Liver (tissue), 9 donors: ENCODE data around the gene ENDOU. TPM values are rescaled to one million over a fixed set of nuclear protein-coding genes. Genes with fewer than 3 reads are reported as not detected.

Experiments used
- DNase-seq: peaks from one replicate; pipeline ENCODE4 v3.0.0-alpha.2; 2017; ENCODE audit warnings: low spot score
- H3K27ac ChIP-seq, 2 donors: one replicate each; pipeline ENCODE4 v1.7.0; 2013; ENCODE audit warnings: inconsistent platforms in 2 of 2, low read length in 2 of 2, control low read depth in 1 of 2, low read depth in 1 of 2, mild to moderate bottlenecking in 1 of 2
- H3K27me3 ChIP-seq, 4 donors: one replicate each; pipeline versions ENCODE4 v1.6.1 to v1.7.0; 2013; ENCODE audit warnings: low read length in 3 of 4, inconsistent platforms in 1 of 4, mild to moderate bottlenecking in 1 of 4, moderate library complexity in 1 of 4; ENCODE audit not compliant: control insufficient read depth in 4 of 4, insufficient read depth in 4 of 4
- H3K36me3 ChIP-seq, 4 donors: one replicate each; pipeline versions ENCODE4 v1.6.1 to v1.7.0; 2013; ENCODE audit warnings: low read length in 3 of 4, mild to moderate bottlenecking in 3 of 4, low read depth in 1 of 4, moderate library complexity in 1 of 4; ENCODE audit not compliant: control insufficient read depth in 4 of 4, insufficient read depth in 3 of 4
- H3K4me1 ChIP-seq, 4 donors: one replicate each; pipeline versions ENCODE4 v1.6.1 to v1.7.0; 2013; ENCODE audit warnings: low read length in 3 of 4, mild to moderate bottlenecking in 3 of 4, moderate library complexity in 1 of 4; ENCODE audit not compliant: control insufficient read depth in 4 of 4, insufficient read depth in 4 of 4
- H3K4me3 ChIP-seq, 3 donors: one replicate each; pipeline versions ENCODE4 v1.6.1 to v1.7.0; 2013; ENCODE audit warnings: low read length in 3 of 3, control low read depth in 1 of 3, low read depth in 1 of 3, mild to moderate bottlenecking in 1 of 3
- H3K9ac ChIP-seq, 2 donors: one replicate each; pipeline ENCODE4 v1.7.0; 2013; ENCODE audit warnings: low read length in 2 of 2, mild to moderate bottlenecking in 2 of 2, moderate library complexity in 2 of 2, control low read depth in 1 of 2, low read depth in 1 of 2
- H3K9me3 ChIP-seq, 4 donors: one replicate each; pipeline versions ENCODE4 v1.6.1 to v1.7.0; 2013; ENCODE audit warnings: low read length in 3 of 4; ENCODE audit not compliant: control insufficient read depth in 4 of 4
- EGR1 ChIP-seq, 2 donors: IDR thresholded peaks; 2 replicates each; pipeline ENCODE4 v1.6.1; 2016 to 2018; ENCODE audit warnings: antibody characterized with exemption in 2 of 2, low read depth in 2 of 2
- FOXA1 ChIP-seq: IDR thresholded peaks from 2 replicates; pipeline ENCODE4 v1.6.1; 2016; ENCODE audit warnings: antibody characterized with exemption
- FOXA2 ChIP-seq: IDR thresholded peaks from 2 replicates; pipeline ENCODE4 v1.6.1; 2016; ENCODE audit warnings: antibody characterized with exemption
- HNF4G ChIP-seq: IDR thresholded peaks from 2 replicates; pipeline ENCODE4 v1.6.1; 2016; ENCODE audit warnings: antibody characterized with exemption
- JUND ChIP-seq, 2 donors: IDR thresholded peaks; 2 replicates each; pipeline ENCODE4 v1.6.1; 2016; ENCODE audit warnings: antibody characterized with exemption in 2 of 2
- NR2F2 ChIP-seq: IDR thresholded peaks from 2 replicates; pipeline ENCODE4 v1.6.1; 2016; ENCODE audit warnings: antibody characterized with exemption
- RAD21 ChIP-seq, 2 donors: IDR thresholded peaks; 2 replicates each; pipeline ENCODE4 v1.6.1; 2016; ENCODE audit warnings: antibody characterized with exemption in 2 of 2, mild to moderate bottlenecking in 2 of 2
- RXRA ChIP-seq, 2 donors: IDR thresholded peaks; 2 replicates each; pipeline ENCODE4 v1.6.1; 2017 to 2018; ENCODE audit warnings: antibody characterized with exemption in 2 of 2, mild to moderate bottlenecking in 1 of 2
- SP1 ChIP-seq: IDR thresholded peaks from 2 replicates; pipeline ENCODE4 v1.6.1; 2018; ENCODE audit warnings: antibody characterized with exemption, mild to moderate bottlenecking
- TAF1 ChIP-seq: conservative IDR thresholded peaks from 2 replicates; pipeline ENCODE4 v1.6.1; 2016; ENCODE audit warnings: antibody characterized with exemption, mild to moderate bottlenecking
- YY1 ChIP-seq: IDR thresholded peaks from 2 replicates; pipeline ENCODE4 v1.6.1; 2016; ENCODE audit warnings: antibody characterized with exemption, mild to moderate bottlenecking
- WGBS: extraction: QIAGEN DNeasy Blood & Tissue Kit; methylation state at CpG from one replicate; pipeline ENCODE4 v1.1.7; 2013; 5-methylcytosine and 5-hydroxymethylcytosine counted together
- polyA plus RNA-seq, 2 donors: library from polyadenylated mRNA; stranded (reverse) in 1 of 2; unstranded in 1 of 2; fragments of 200-250 nt in 1 of 2; fragments of >200 nt in 1 of 2; fragmentation: Nextera tagmentation in 1 of 2; extraction: Ambion mirVana in 1 of 2; gene quantifications; one replicate each; pipeline versions ENCODE4 v1.2.1 to v1.2.3, GENCODE V29; 2013 to 2015
- total RNA-seq, 2 donors: library from RNA; depleted of rRNA; stranded (reverse); fragments of >200 nt; gene quantifications; one replicate each; pipeline ENCODE4 v1.2.3, GENCODE V29; 2014
- TF ChIP-seq, protein P1 (sequence below): fragments of 150-350 bp; IDR thresholded peaks from 2 replicates; pipeline ENCODE4 v1.5.1; 2017; ENCODE audit warnings: improper control_type of control experiment, low read depth, low read length; ENCODE audit not compliant: missing input control
- TF ChIP-seq, protein P2 (sequence below): IDR thresholded peaks from 2 replicates; pipeline ENCODE4 v1.6.1; 2016; ENCODE audit warnings: antibody characterized with exemption
- TF ChIP-seq, protein P3 (sequence below): IDR thresholded peaks from 2 replicates; pipeline ENCODE4 v1.6.1; 2016; ENCODE audit warnings: antibody characterized with exemption
- TF ChIP-seq, protein P4 (sequence below): IDR thresholded peaks from 2 replicates; pipeline ENCODE4 v1.6.1; 2016; ENCODE audit warnings: antibody characterized with exemption
- TF ChIP-seq, protein P5 (sequence below): IDR thresholded peaks from 2 replicates; pipeline ENCODE4 v1.6.1; 2016; ENCODE audit warnings: antibody characterized with exemption, mild to moderate bottlenecking
- donor health status: healthy.
- donor health status: healthy.
- donor health status: healthy.
- donor health status: healthy.
- donor health status: healthy.

The ENDOU gene
- total and polyA plus RNA-seq, 4 donors: 0.25 TPM; not detected in 3

DNA sequence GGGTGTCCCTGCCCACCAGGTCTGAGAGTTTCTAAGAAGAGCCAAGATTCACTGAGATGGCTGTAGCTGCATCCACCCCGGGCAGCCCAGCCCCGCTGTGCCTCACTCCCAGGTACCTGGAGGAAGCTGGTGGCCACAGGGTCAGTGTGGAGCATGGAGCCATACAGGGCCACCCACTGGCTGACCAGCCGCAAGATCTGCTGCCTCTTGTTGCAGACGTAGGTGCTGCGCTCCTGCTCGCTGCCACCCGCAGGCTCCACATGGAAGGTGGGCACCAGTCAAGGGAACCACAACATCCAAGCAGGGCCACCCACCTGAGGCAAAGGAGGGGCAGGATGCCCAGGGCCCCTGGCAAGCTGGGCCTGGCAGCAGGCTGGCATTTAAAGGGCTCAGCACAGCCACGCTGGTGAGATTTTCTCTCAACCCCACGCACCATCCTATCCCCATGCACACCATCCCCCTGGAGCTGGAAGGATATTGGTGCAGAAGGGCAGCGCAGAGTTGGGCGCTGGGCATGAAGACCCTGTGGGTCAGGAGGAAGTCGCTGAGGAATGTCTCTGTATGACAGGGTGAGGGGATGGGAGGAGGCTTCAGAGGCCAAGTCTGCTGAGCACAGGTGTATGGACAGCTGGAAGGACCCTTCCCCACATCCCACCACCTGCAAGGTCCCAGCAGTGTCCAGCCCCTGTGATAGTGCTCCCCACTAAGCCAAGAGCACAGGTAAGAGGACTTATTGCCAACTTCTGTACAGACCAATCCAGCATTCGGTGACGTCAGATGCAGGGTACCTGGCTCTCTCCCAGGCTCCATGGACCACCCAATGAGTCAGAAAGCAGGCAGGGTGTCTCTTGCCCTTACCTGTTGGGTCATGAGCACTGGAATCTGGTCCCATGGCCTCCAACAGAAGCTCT, 22.6 kb upstream of the ENDOU start:
- no peak overlapping the region for H3K4me3 ChIP-seq
- WGBS: 89% methylated on average over 14 of the region's 14 CpGs

DNA sequence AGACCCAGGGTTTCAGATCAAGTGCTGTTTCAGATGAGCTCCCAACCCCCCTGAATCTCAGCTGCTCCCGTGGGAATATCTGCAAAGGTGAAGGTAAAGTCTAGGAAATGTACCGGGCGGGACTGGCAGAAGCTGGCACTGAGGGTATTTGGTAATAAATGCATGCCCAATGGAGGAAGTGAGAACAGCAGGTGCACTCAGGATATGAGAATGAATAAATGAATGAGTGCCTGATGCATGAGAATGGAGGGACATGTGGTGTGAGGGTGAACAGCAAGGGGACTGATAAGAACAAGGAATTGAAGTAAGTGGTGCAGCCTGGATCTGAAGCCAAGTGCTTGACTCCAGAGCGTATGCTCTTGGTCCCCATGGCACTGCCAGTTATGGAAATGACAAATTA, 21.8 kb upstream of the ENDOU start:
- H3K36me3 ChIP-seq: no peaks in the 10 kb centered on the region
- 78% methylated on average over 4 of the region's 4 CpGs for WGBS
- no peaks in the 10 kb centered on the region for H3K4me1 ChIP-seq

More for the DNA sequence above, 22.6 kb upstream of the ENDOU start:
- Histone ChIP-seq H3K36me3 (no peaks in the 10 kb centered on the region), H3K27ac (no peak overlapping the region), H3K9ac (no peak overlapping the region), H3K27me3 (no peaks in the 10 kb centered on the region), H3K4me1 (no peaks in the 10 kb centered on the region), H3K9me3 (no peaks in the 10 kb centered on the region)
- TF ChIP-seq, protein P1, sequence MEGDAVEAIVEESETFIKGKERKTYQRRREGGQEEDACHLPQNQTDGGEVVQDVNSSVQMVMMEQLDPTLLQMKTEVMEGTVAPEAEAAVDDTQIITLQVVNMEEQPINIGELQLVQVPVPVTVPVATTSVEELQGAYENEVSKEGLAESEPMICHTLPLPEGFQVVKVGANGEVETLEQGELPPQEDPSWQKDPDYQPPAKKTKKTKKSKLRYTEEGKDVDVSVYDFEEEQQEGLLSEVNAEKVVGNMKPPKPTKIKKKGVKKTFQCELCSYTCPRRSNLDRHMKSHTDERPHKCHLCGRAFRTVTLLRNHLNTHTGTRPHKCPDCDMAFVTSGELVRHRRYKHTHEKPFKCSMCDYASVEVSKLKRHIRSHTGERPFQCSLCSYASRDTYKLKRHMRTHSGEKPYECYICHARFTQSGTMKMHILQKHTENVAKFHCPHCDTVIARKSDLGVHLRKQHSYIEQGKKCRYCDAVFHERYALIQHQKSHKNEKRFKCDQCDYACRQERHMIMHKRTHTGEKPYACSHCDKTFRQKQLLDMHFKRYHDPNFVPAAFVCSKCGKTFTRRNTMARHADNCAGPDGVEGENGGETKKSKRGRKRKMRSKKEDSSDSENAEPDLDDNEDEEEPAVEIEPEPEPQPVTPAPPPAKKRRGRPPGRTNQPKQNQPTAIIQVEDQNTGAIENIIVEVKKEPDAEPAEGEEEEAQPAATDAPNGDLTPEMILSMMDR: no peak
- TF ChIP-seq YY1 (no peak), RXRA (IDR thresholded peaks at IDR 0.05) (no peak)
- DNase-seq: no peak

More for the DNA sequence above, 21.8 kb upstream of the ENDOU start:
- Histone ChIP-seq H3K27me3 (no peaks in the 10 kb centered on the region), H3K9ac (no peak overlapping the region), H3K9me3 (no peaks in the 10 kb centered on the region), H3K27ac (no peak overlapping the region), H3K4me3 (no peak overlapping the region)
- TF ChIP-seq, protein P2, sequence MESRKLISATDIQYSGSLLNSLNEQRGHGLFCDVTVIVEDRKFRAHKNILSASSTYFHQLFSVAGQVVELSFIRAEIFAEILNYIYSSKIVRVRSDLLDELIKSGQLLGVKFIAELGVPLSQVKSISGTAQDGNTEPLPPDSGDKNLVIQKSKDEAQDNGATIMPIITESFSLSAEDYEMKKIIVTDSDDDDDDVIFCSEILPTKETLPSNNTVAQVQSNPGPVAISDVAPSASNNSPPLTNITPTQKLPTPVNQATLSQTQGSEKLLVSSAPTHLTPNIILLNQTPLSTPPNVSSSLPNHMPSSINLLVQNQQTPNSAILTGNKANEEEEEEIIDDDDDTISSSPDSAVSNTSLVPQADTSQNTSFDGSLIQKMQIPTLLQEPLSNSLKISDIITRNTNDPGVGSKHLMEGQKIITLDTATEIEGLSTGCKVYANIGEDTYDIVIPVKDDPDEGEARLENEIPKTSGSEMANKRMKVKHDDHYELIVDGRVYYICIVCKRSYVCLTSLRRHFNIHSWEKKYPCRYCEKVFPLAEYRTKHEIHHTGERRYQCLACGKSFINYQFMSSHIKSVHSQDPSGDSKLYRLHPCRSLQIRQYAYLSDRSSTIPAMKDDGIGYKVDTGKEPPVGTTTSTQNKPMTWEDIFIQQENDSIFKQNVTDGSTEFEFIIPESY: no peak
- no peak for TF ChIP-seq HNF4G
- TF ChIP-seq FOXA1: no peak
- no peak for TF ChIP-seq EGR1 (IDR thresholded peaks at IDR 0.05; ENCODE audit: low read depth in 2 of 2)
- TF ChIP-seq, protein P3, sequence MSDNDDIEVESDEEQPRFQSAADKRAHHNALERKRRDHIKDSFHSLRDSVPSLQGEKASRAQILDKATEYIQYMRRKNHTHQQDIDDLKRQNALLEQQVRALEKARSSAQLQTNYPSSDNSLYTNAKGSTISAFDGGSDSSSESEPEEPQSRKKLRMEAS: no peak
- no peak for TF ChIP-seq SP1
- TF ChIP-seq, protein P1: no peak
- TF ChIP-seq, protein P4, sequence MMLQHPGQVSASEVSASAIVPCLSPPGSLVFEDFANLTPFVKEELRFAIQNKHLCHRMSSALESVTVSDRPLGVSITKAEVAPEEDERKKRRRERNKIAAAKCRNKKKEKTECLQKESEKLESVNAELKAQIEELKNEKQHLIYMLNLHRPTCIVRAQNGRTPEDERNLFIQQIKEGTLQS: no peak
- TF ChIP-seq RXRA (IDR thresholded peaks at IDR 0.05): no peak
- TF ChIP-seq, protein P5, sequence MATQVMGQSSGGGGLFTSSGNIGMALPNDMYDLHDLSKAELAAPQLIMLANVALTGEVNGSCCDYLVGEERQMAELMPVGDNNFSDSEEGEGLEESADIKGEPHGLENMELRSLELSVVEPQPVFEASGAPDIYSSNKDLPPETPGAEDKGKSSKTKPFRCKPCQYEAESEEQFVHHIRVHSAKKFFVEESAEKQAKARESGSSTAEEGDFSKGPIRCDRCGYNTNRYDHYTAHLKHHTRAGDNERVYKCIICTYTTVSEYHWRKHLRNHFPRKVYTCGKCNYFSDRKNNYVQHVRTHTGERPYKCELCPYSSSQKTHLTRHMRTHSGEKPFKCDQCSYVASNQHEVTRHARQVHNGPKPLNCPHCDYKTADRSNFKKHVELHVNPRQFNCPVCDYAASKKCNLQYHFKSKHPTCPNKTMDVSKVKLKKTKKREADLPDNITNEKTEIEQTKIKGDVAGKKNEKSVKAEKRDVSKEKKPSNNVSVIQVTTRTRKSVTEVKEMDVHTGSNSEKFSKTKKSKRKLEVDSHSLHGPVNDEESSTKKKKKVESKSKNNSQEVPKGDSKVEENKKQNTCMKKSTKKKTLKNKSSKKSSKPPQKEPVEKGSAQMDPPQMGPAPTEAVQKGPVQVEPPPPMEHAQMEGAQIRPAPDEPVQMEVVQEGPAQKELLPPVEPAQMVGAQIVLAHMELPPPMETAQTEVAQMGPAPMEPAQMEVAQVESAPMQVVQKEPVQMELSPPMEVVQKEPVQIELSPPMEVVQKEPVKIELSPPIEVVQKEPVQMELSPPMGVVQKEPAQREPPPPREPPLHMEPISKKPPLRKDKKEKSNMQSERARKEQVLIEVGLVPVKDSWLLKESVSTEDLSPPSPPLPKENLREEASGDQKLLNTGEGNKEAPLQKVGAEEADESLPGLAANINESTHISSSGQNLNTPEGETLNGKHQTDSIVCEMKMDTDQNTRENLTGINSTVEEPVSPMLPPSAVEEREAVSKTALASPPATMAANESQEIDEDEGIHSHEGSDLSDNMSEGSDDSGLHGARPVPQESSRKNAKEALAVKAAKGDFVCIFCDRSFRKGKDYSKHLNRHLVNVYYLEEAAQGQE: no peak
- TF ChIP-seq JUND (IDR thresholded peaks at IDR 0.05): no peak
- TF ChIP-seq NR2F2: no peak
- TF ChIP-seq YY1: no peak
- TF ChIP-seq RAD21 (IDR thresholded peaks at IDR 0.05): no peak
- no peak for TF ChIP-seq TAF1
- TF ChIP-seq FOXA2: no peak
- DNase-seq: no peak
